GM23248 (cell line): ENCODE data around the gene VEGFB.

Experiments used
- EZH2 ChIP-seq: fragments of 200-600 bp; sonication (generic); IDR thresholded peaks from 2 replicates; pipeline ENCODE4 v1.6.1; 2018; ENCODE audit warnings: antibody characterized with exemption, mild to moderate bottlenecking; ENCODE audit not compliant: insufficient read depth, poor library complexity, severe bottlenecking
- EZH2phosphoT487 ChIP-seq: fragments of 200-600 bp; sonication (generic); IDR thresholded peaks from 2 replicates; pipeline ENCODE4 v1.6.1; 2018; ENCODE audit warnings: antibody characterized with exemption, moderate library complexity, mild to moderate bottlenecking, low read depth; ENCODE audit not compliant: insufficient read depth

GRCh38 chr11:64232967-64233315 is 1.4 kb upstream of the VEGFB start:
- TF ChIP-seq EZH2 (no peak), EZH2phosphoT487 (no peak)
